ENCODE data around the gene EHMT1. TPM values are rescaled to one million over a fixed set of nuclear protein-coding genes. Genes with fewer than 3 reads are reported as not detected.

Gene EHMT1
- total and polyA plus RNA-seq, 2 of the 13 experiments (the other 11 are each of a cell fraction or from before 2014, with no cell fraction given) = 23.0 to 27.1 TPM

DNA sequence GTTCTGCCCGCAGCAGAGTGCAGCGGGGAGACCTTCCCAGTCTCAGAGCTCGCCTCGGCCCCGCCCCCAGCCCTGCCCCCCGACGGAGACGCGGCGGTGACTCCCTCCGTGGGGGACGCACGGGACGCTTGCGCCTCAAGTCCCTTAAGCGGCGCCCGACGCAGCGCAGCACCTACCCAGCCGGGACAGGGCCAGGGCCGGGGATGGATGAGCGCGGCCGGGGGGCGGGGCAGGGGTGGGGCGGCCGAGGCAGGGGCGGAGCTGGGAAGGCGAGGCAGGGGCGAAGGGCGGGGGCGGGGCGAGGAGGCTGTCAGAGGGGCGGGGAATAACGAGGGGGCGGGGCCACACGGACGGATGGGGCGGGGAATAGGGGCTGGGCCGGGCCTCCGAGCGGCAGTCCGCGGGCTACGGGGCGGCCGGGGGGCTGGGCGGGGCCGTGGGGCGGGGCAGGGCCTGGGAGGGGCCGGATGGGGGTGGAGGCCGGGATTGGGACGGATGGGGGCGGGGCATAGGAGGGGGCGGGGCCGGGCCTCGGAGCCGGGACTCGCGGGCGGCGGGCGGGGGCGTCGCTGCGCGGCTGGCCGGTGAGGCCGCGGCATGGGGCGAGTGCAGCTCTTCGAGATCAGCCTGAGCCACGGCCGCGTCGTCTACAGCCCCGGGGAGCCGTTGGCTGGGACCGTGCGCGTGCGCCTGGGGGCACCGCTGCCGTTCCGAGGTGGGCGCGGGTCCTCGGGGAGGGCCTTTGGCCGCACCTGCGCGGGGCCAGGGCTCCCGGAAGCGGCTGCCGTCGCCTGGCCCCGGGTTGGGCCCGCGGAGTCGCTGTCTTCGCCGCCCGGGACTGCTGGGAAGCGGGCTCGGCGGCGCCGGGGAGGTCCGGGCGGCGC lies 13.4 kb upstream of the EHMT1 start, which contains the start of gene ARRDC1 (continued):
- TF ChIP-seq, protein P1, sequence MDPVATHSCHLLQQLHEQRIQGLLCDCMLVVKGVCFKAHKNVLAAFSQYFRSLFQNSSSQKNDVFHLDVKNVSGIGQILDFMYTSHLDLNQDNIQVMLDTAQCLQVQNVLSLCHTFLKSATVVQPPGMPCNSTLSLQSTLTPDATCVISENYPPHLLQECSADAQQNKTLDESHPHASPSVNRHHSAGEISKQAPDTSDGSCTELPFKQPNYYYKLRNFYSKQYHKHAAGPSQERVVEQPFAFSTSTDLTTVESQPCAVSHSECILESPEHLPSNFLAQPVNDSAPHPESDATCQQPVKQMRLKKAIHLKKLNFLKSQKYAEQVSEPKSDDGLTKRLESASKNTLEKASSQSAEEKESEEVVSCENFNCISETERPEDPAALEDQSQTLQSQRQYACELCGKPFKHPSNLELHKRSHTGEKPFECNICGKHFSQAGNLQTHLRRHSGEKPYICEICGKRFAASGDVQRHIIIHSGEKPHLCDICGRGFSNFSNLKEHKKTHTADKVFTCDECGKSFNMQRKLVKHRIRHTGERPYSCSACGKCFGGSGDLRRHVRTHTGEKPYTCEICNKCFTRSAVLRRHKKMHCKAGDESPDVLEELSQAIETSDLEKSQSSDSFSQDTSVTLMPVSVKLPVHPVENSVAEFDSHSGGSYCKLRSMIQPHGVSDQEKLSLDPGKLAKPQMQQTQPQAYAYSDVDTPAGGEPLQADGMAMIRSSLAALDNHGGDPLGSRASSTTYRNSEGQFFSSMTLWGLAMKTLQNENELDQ (CRISPR knock-in tag; IDR thresholded peaks at IDR 0.05; ENCODE audit: borderline replicate concordance) = no peak
- TF ChIP-seq ZNF232 (CRISPR knock-in tag; IDR thresholded peaks at IDR 0.05; ENCODE audit: borderline replicate concordance) (no peak), ZNF547 (CRISPR knock-in tag; IDR thresholded peaks at IDR 0.05) (0 out of 2 replicates have a peak, but pooled peaks have one; percentile 43), ZNF564 (CRISPR knock-in tag; IDR thresholded peaks at IDR 0.05) (peak; percentile 54; the same call in 1 of the 2 replicates), KLF13 (CRISPR knock-in tag; IDR thresholded peaks at IDR 0.05) (no peak), HDAC1 (CRISPR knock-in tag; IDR thresholded peaks at IDR 0.05) (no peak), XRCC5 (optimal IDR thresholded peaks at IDR 0.05; ENCODE audit: low read length) (no peak), TGIF2 (CRISPR knock-in tag; IDR thresholded peaks at IDR 0.05) (no peak), PAX8 (CRISPR knock-in tag; IDR thresholded peaks at IDR 0.05; ENCODE audit: borderline replicate concordance) (0 out of 2 replicates have a peak, but pooled peaks have one; percentile 51), SOX5 (CRISPR knock-in tag; IDR thresholded peaks at IDR 0.05; ENCODE audit: borderline replicate concordance) (no peak), ZNF776 (CRISPR knock-in tag; IDR thresholded peaks at IDR 0.05) (0 out of 2 replicates have a peak, but pooled peaks have one; percentile 47), BRD4 (CRISPR knock-in tag; IDR thresholded peaks at IDR 0.05) (0 out of 2 replicates have a peak, but pooled peaks have one; percentile 42), ZNF558 (CRISPR knock-in tag; IDR thresholded peaks at IDR 0.05; ENCODE audit: borderline replicate concordance) (peak; percentile 44; the same call in 1 of the 2 replicates), NFKB2 (CRISPR knock-in tag; IDR thresholded peaks at IDR 0.05; ENCODE audit: borderline replicate concordance) (0 out of 2 replicates have a peak, but pooled peaks have one; percentile 23), ZNF468 (CRISPR knock-in tag; IDR thresholded peaks at IDR 0.05) (no peak), ZNF816 (CRISPR knock-in tag; IDR thresholded peaks at IDR 0.05; ENCODE audit: borderline replicate concordance) (no peak), ZNF567 (CRISPR knock-in tag; IDR thresholded peaks at IDR 0.05; ENCODE audit: borderline replicate concordance) (no peak), ZBTB38 (CRISPR knock-in tag; IDR thresholded peaks at IDR 0.05) (peak; percentile 32; the same call in 1 of the 2 replicates), NKX3-1 (CRISPR knock-in tag; IDR thresholded peaks at IDR 0.05) (no peak)
- TF ChIP-seq, protein P2, sequence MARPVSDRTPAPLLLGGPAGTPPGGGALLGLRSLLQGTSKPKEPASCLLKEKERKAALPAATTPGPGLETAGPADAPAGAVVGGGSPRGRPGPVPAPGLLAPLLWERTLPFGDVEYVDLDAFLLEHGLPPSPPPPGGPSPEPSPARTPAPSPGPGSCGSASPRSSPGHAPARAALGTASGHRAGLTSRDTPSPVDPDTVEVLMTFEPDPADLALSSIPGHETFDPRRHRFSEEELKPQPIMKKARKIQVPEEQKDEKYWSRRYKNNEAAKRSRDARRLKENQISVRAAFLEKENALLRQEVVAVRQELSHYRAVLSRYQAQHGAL (CRISPR knock-in tag; IDR thresholded peaks at IDR 0.05; ENCODE audit: not compliant biosample characterization) = peak; percentile 13
- TF ChIP-seq, protein P3, sequence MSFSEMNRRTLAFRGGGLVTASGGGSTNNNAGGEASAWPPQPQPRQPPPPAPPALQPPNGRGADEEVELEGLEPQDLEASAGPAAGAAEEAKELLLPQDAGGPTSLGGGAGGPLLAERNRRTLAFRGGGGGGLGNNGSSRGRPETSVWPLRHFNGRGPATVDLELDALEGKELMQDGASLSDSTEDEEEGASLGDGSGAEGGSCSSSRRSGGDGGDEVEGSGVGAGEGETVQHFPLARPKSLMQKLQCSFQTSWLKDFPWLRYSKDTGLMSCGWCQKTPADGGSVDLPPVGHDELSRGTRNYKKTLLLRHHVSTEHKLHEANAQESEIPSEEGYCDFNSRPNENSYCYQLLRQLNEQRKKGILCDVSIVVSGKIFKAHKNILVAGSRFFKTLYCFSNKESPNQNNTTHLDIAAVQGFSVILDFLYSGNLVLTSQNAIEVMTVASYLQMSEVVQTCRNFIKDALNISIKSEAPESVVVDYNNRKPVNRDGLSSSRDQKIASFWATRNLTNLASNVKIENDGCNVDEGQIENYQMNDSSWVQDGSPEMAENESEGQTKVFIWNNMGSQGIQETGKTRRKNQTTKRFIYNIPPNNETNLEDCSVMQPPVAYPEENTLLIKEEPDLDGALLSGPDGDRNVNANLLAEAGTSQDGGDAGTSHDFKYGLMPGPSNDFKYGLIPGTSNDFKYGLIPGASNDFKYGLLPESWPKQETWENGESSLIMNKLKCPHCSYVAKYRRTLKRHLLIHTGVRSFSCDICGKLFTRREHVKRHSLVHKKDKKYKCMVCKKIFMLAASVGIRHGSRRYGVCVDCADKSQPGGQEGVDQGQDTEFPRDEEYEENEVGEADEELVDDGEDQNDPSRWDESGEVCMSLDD (CRISPR knock-in tag; IDR thresholded peaks at IDR 0.05; ENCODE audit: borderline replicate concordance) = 0 out of 2 replicates have a peak, but pooled peaks have one; percentile 21
- TF ChIP-seq, protein P4, sequence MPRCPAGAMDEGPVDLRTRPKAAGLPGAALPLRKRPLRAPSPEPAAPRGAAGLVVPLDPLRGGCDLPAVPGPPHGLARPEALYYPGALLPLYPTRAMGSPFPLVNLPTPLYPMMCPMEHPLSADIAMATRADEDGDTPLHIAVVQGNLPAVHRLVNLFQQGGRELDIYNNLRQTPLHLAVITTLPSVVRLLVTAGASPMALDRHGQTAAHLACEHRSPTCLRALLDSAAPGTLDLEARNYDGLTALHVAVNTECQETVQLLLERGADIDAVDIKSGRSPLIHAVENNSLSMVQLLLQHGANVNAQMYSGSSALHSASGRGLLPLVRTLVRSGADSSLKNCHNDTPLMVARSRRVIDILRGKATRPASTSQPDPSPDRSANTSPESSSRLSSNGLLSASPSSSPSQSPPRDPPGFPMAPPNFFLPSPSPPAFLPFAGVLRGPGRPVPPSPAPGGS (CRISPR knock-in tag; IDR thresholded peaks at IDR 0.05) = peak; percentile 75; the same call in 1 of the 2 replicates

Data from HepG2 (cell line).